Ascending aorta (tissue), 2 donors: ENCODE results near the gene SEC14L6. TPM values are rescaled to one million over a fixed set of nuclear protein-coding genes. Genes with fewer than 3 reads are reported as not detected.

Source experiments
- DNase-seq, 2 donors: peaks; one replicate each; pipeline ENCODE4 v3.0.0-alpha.2; 2019; ENCODE audit warnings: low spot score in 2 of 2
- H3K27ac ChIP-seq, 2 donors: fragments of 200-600 bp; sonication (generic); one replicate each; pipeline ENCODE4 v1.5.1; 2016 to 2017; ENCODE audit warnings: mild to moderate bottlenecking in 1 of 2
- H3K27me3 ChIP-seq: fragments of 200-600 bp; sonication (generic); one replicate; pipeline ENCODE4 v1.5.1; 2017
- H3K36me3 ChIP-seq, 2 donors: fragments of 200-600 bp; sonication (generic); one replicate each; pipeline ENCODE4 v1.5.1; 2016
- H3K4me1 ChIP-seq, 2 donors: fragments of 200-600 bp; sonication (generic); one replicate each; pipeline ENCODE4 v1.5.1; 2016 to 2017; ENCODE audit warnings: mild to moderate bottlenecking in 1 of 2
- H3K4me3 ChIP-seq, 2 donors: fragments of 200-600 bp; sonication (generic); one replicate each; pipeline ENCODE4 v1.5.1; 2016 to 2017; ENCODE audit warnings: mild to moderate bottlenecking in 1 of 2
- H3K9me3 ChIP-seq, 2 donors: fragments of 200-600 bp; sonication (generic); one replicate each; pipeline ENCODE4 v1.5.1; 2016
- intact Hi-C: fragments of 100-400 bp; cut with DNase I; formaldehyde crosslinking; loops from one replicate; pipeline ENCODE4 v1.15.1; 2023
- total RNA-seq: library from RNA; depleted of rRNA; stranded (reverse); fragments of >200 nt; gene quantifications from one replicate; pipeline ENCODE4 v1.1.0, GENCODE V29; 2016
- TF ChIP-seq, protein P1 (sequence below), 3 experiments: fragments of 200-600 bp in 2 of 3; fragments of 450-650 bp in 1 of 3; sonication (generic) in 2 of 3; IDR thresholded peaks; one replicate each; pipeline ENCODE4 v1.5.1; 2016 to 2019; ENCODE audit warnings: antibody characterized with exemption in 3 of 3, mild to moderate bottlenecking in 1 of 3, moderate library complexity in 1 of 3

Gene SEC14L6
- total RNA-seq, 1 donor from 2014 or later = not detected

DNA sequence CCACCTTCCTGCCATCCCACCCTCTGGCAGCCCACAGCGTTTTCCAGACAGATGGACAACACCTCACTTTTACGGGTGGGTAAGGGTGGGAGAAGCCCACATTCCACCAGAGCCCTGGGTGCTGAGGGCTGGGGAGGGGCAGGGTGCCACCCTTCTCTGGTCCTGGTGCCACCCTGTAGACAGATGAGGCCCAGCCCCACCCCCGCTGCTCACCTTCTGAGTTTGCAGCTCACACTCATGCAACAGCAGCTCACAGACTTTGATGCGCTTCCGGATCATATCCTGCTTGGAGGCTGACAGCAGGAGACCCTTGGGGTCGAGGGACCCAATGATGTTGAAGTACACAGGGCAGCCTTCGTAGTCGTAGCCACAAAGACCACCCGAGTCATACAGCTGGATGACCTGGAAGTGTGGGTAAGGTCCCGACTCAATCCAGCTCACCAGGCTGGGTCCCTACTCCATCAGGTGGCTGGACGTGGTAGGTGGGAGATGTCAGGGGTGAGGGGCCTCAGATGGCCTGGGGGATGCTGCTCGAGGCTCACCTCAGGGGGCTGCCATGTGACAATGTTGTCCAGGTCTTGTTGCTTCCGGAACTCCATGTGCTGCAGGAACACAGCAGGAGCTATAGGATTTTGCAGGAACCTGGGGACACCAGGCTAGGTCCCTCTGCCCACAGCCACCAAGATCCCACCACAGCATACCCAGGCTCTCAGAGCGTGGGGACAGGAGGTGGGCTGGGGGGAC is 51.3 kb downstream of the SEC14L6 start:
- no peaks in the 10 kb centered on the region for H3K27me3 ChIP-seq
- intact Hi-C loops = no loop called here
- no peaks in the 10 kb centered on the region for H3K9me3 ChIP-seq
- DNase-seq = no peak
- no peaks in the 10 kb centered on the region for H3K4me1 ChIP-seq
- H3K36me3 ChIP-seq = no peaks in the 10 kb centered on the region
- TF ChIP-seq, protein P1, sequence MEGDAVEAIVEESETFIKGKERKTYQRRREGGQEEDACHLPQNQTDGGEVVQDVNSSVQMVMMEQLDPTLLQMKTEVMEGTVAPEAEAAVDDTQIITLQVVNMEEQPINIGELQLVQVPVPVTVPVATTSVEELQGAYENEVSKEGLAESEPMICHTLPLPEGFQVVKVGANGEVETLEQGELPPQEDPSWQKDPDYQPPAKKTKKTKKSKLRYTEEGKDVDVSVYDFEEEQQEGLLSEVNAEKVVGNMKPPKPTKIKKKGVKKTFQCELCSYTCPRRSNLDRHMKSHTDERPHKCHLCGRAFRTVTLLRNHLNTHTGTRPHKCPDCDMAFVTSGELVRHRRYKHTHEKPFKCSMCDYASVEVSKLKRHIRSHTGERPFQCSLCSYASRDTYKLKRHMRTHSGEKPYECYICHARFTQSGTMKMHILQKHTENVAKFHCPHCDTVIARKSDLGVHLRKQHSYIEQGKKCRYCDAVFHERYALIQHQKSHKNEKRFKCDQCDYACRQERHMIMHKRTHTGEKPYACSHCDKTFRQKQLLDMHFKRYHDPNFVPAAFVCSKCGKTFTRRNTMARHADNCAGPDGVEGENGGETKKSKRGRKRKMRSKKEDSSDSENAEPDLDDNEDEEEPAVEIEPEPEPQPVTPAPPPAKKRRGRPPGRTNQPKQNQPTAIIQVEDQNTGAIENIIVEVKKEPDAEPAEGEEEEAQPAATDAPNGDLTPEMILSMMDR (IDR thresholded peaks at IDR 0.05) = no peak
- H3K27ac ChIP-seq = no peak overlapping the region
- no peak overlapping the region for H3K4me3 ChIP-seq

DNA sequence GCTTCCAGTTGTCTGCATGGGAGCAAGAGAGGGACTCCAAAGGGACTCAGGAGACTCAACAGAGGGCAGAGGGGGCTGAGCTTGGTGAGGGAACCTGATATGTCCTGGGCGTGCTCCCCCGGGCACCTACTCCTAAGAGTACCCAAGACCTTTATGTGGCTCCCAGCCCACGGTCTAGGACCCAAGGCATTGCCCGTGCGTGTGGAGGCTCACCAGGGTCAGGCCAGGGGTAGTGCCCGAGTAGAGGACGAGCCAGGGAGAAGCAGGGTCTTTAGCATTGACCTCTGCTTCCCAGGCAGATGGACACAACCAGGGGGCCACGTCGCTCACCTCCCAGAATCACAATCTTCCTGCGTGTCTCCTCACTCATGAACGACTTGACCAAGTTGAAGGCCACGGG is 54.4 kb downstream of the SEC14L6 start:
- no peak overlapping the region for H3K4me3 ChIP-seq
- no peaks in the 10 kb centered on the region for H3K36me3 ChIP-seq
- intact Hi-C loops = no loop called here
- no peaks in the 10 kb centered on the region for H3K4me1 ChIP-seq
- TF ChIP-seq, protein P1 (IDR thresholded peaks at IDR 0.05) = no peak
- H3K27me3 ChIP-seq = no peaks in the 10 kb centered on the region
- DNase-seq = no peak
- H3K27ac ChIP-seq = no peak overlapping the region
- H3K9me3 ChIP-seq = no peaks in the 10 kb centered on the region

DNA sequence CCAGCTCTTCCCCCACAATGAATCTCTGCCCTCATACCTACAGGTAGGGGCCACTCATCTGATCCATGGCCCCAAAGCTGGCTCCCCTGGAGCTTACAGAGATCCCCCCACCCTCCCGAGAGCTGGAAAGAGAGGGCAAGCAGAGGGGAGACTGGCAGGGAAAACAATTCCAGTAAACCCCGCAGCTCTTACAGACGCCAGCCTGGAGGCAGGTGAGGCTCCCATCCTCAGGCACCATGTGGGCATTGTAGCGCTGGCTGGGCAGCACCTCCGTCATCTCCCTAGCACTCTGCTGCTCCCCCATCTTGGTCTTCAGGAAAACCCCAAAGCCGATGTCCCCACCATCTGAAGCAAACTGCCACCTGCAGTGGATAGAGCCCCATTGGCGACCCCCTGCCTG is 55.2 kb downstream of the SEC14L6 start:
- intact Hi-C loops = no loop called here
- Histone ChIP-seq H3K27me3 (no peaks in the 10 kb centered on the region), H3K27ac (no peak overlapping the region), H3K9me3 (no peaks in the 10 kb centered on the region), H3K4me1 (no peaks in the 10 kb centered on the region), H3K36me3 (no peaks in the 10 kb centered on the region), H3K4me3 (no peak overlapping the region)
- TF ChIP-seq, protein P1 (IDR thresholded peaks at IDR 0.05) = no peak
- DNase-seq = no peak

DNA sequence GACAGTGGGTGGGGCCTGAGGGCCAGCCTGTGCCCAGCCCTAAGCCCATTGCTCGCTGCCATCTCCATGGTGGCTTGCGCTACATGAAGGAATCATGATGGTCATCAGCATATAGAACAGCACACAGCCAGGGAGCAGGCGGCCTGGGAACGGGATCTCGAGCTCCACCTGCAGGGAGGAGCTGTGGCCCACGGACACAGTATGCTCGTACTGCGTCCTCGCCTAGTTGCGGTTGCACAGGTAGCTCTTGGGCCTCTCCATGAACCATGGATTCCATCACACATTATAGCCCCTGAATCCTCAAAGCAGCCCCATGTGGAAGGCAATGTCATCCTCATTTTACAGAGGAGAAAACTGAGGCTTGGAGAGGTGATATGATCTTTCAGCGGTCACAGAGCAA is 56.1 kb downstream of the SEC14L6 start:
- intact Hi-C loops = no loop called here
- Histone ChIP-seq H3K9me3 (no peaks in the 10 kb centered on the region), H3K27ac (no peak overlapping the region), H3K4me3 (no peak overlapping the region), H3K27me3 (no peaks in the 10 kb centered on the region), H3K4me1 (no peaks in the 10 kb centered on the region), H3K36me3 (no peaks in the 10 kb centered on the region)
- DNase-seq = no peak
- TF ChIP-seq, protein P1 (IDR thresholded peaks at IDR 0.05) = no peak

DNA sequence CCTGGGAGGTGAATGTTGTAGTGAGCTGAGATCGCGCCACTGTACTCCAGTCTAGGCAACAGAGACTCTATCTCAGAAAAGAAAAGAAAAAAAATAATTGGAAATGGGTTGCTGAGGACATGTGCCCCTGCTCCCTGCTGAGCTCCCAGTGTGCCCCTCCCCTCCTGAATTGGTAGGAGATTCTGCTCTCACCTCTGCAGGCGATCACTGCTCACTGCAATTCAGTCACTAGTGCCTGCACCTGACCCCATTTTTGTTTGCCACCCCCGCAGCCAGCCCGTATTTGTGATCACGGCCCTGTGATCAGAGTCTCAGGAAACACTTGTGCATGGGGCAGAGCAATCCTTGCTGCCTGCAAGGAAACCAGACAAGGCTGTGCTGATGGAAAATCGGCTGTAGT is 58.4 kb downstream of the SEC14L6 start:
- no peak for DNase-seq
- intact Hi-C loops = no loop called here
- H3K36me3 ChIP-seq = no peaks in the 10 kb centered on the region
- H3K27ac ChIP-seq = no peak overlapping the region
- TF ChIP-seq, protein P1 (IDR thresholded peaks at IDR 0.05) = no peak
- H3K27me3 ChIP-seq = no peaks in the 10 kb centered on the region
- H3K9me3 ChIP-seq = no peaks in the 10 kb centered on the region
- H3K4me3 ChIP-seq = no peak overlapping the region
- no peaks in the 10 kb centered on the region for H3K4me1 ChIP-seq
